Stimulated activated CD8-positive, alpha-beta memory T cell treated with anti-CD3 and anti-CD28 coated beads, Interleukin-7, amount 100 ng/mL, for 1 hour (primary cell): ENCODE data around the gene DUSP6.

Experiments used
- DNase-seq, 2 donors: peaks; one replicate each; pipeline ENCODE4 v3.0.0-alpha.2; 2020; ENCODE audit warnings: low read depth in 2 of 2

DUSP6 gene

GRCh38 chr12:89373763-89374572, 21.7 kb upstream of the DUSP6 start:
- DNase-seq: no peak

- DNase-seq: no peak
Observed at GRCh38 chr12:89372584-89373370, 20.5 kb upstream of the DUSP6 start.

GRCh38 chr12:89370850-89371249, 18.5 kb upstream of the DUSP6 start:
- no peak for DNase-seq

- no peak for DNase-seq
Observed at GRCh38 chr12:89370421-89370831, 18.1 kb upstream of the DUSP6 start.

- no peak for DNase-seq
Observed at GRCh38 chr12:89369166-89369565, 16.9 kb upstream of the DUSP6 start.

- no peak for DNase-seq
Observed at GRCh38 chr12:89368391-89368790, 16.1 kb upstream of the DUSP6 start.

GRCh38 chr12:89366676-89367364, 14.5 kb upstream of the DUSP6 start:
- DNase-seq: no peak

GRCh38 chr12:89364631-89365030, 12.3 kb upstream of the DUSP6 start:
- DNase-seq: no peak

GRCh38 chr12:89364058-89364457, 11.8 kb upstream of the DUSP6 start:
- no peak for DNase-seq

- DNase-seq: no peak
Observed at GRCh38 chr12:89363582-89363981, 11.3 kb upstream of the DUSP6 start.

GRCh38 chr12:89363084-89363483, 10.8 kb upstream of the DUSP6 start:
- DNase-seq: no peak

GRCh38 chr12:89359615-89360014, 7.3 kb upstream of the DUSP6 start:
- DNase-seq: no peak

- DNase-seq: no peak
Observed at GRCh38 chr12:89358805-89359204, 6.5 kb upstream of the DUSP6 start.

- no peak for DNase-seq
Observed at GRCh38 chr12:89357297-89357730, 5.0 kb upstream of the DUSP6 start.

- no peak for DNase-seq
Observed at GRCh38 chr12:89356069-89356665, 3.9 kb upstream of the DUSP6 start.

GRCh38 chr12:89355243-89356068, 3.2 kb upstream of the DUSP6 start:
- DNase-seq: no peak

GRCh38 chr12:89354612-89355067, 2.3 kb upstream of the DUSP6 start:
- no peak for DNase-seq

- DNase-seq: no peak
Observed at GRCh38 chr12:89353823-89354611, 1.7 kb upstream of the DUSP6 start.

GRCh38 chr12:89353188-89353822, 1.0 kb upstream of the DUSP6 start:
- DNase-seq: no peak

GRCh38 chr12:89352242-89352491, 134 bp downstream of the DUSP6 start:
- DNase-seq: no peak
